K562 (cell line): Measurements from ENCODE around the gene RAP1GAP2. TPM values are rescaled to one million over a fixed set of nuclear protein-coding genes. Genes with fewer than 3 reads are reported as not detected.

ENCODE experiments used
- ILF3 ChIP-seq: fragments of 450-650 bp; IDR thresholded peaks from 2 replicates; pipeline ENCODE4 v1.6.1; 2018; ENCODE audit warnings: antibody characterized with exemption, mild to moderate bottlenecking, moderate library complexity, borderline replicate concordance
- U2AF2 ChIP-seq: fragments of 200-400 bp; formaldehyde crosslinking; optimal IDR thresholded peaks from 2 replicates; pipeline ENCODE3; 2017; ENCODE audit warnings: low read depth, mild to moderate bottlenecking, low read length
- ZBED1 ChIP-seq: IDR thresholded peaks from 2 replicates; pipeline ENCODE4 v1.6.1; 2014
- ZNF407 ChIP-seq: fragments of 450-650 bp; IDR thresholded peaks from 2 replicates; pipeline ENCODE4 v1.6.1; 2016; ENCODE audit warnings: low read depth
- polyA plus RNA-seq, 8 experiments: library from polyadenylated mRNA; depleted of rRNA in 4 of 8; stranded (reverse) in 5 of 8; unstranded in 3 of 8; fragments of >200 nt; fragmentation: Nextera tagmentation in 2 of 8; fragmentation: Illumina TruSeq in 1 of 8; extraction: Ambion mirVana in 2 of 8; extraction: Trizol in 1 of 8; gene quantifications; 2 replicates each; pipeline versions ENCODE4 v1.2.1 to v1.2.3, GENCODE V29; 2011 to 2014; ENCODE audit warnings: inconsistent platforms in 1 of 8, missing spikeins in 1 of 8
- total RNA-seq, 7 experiments: library from RNA; depleted of rRNA in 6 of 7; stranded (reverse); fragments of >200 nt in 6 of 7; fragmentation: Illumina TruSeq in 2 of 7; extraction: Trizol in 2 of 7; gene quantifications; 2 replicates each; pipeline versions ENCODE4 v1.2.1 to v1.2.3, GENCODE V29; 2011 to 2021; ENCODE audit warnings: low replicate concordance in 1 of 7

RAP1GAP2 gene
- total and polyA plus RNA-seq, 9 of the 15 experiments (the other 6 are each of a cell fraction or from before 2014, with no cell fraction given) = 0.01 to 1.3 (median 0.42) TPM; not detected in 1

- TF ChIP-seq ZNF407 (no peak), U2AF2 (no peak), ILF3 (no peak), ZBED1 (no peak)
These were observed 75.0 kb downstream of the RAP1GAP2 start (continued) for GRCh38 chr17:2871205-2871604.
